ENCODE results near the gene CFAP119.
A peak's percentile ranks its signal among the peaks of the same experiment; 100 is the strongest.

The CFAP119 gene

GRCh38 chr16:30762991-30763725 lies 1.3 kb upstream of the CFAP119 start:
- no peak for DNase-seq (ENCODE audit: low read depth)

- no peak for DNase-seq (ENCODE audit: low read depth)
These were observed 385 bp downstream of the CFAP119 start for GRCh38 chr16:30761427-30761927.

- no peak for DNase-seq (ENCODE audit: low read depth)
These were observed 1.1 kb downstream of the CFAP119 start for GRCh38 chr16:30760577-30761426.

- no peak for DNase-seq (ENCODE audit: low read depth)
These were observed 1.8 kb downstream of the CFAP119 start for GRCh38 chr16:30760001-30760559.

GRCh38 chr16:30758988-30759491 lies 2.8 kb downstream of the CFAP119 start:
- no peak for DNase-seq (ENCODE audit: low read depth)

- no peak for DNase-seq (ENCODE audit: low read depth)
These were observed 4.5 kb downstream of the CFAP119 start for GRCh38 chr16:30757316-30757715.

GRCh38 chr16:30756781-30757100 lies 5.1 kb downstream of the CFAP119 start:
- no peak for DNase-seq (ENCODE audit: low read depth)

GRCh38 chr16:30755955-30756780 lies 5.7 kb downstream of the CFAP119 start:
- no peak for DNase-seq (ENCODE audit: low read depth)

- DNase-seq (ENCODE audit: low read depth), result no peak
These were observed 8.3 kb downstream of the CFAP119 start for GRCh38 chr16:30753596-30753995.

GRCh38 chr16:30750876-30751465 lies 10.9 kb downstream of the CFAP119 start:
- no peak for DNase-seq (ENCODE audit: low read depth)

- no peak for DNase-seq (ENCODE audit: low read depth)
These were observed 11.7 kb downstream of the CFAP119 start for GRCh38 chr16:30750201-30750600.

- DNase-seq (ENCODE audit: low read depth), result no peak
These were observed 13.0 kb downstream of the CFAP119 start for GRCh38 chr16:30748634-30749445.

- DNase-seq (ENCODE audit: low read depth), result peak; percentile 94
These were observed 13.8 kb downstream of the CFAP119 start, which contains the start of gene PHKG2 for GRCh38 chr16:30747799-30748633. PHKG2 (plus strand) TSS chr16:30748425; CDS start chr16:30748821, 396 bp downstream.

- no peak for DNase-seq (ENCODE audit: low read depth)
These were observed 14.5 kb downstream of the CFAP119 start for GRCh38 chr16:30747331-30747730.

GRCh38 chr16:30746638-30747175 lies 15.2 kb downstream of the CFAP119 start:
- DNase-seq (ENCODE audit: low read depth), result no peak

- DNase-seq (ENCODE audit: low read depth), result no peak
These were observed 16.8 kb downstream of the CFAP119 start for GRCh38 chr16:30745082-30745481.

- no peak for DNase-seq (ENCODE audit: low read depth)
These were observed 17.7 kb downstream of the CFAP119 start for GRCh38 chr16:30744183-30744582.

- no peak for DNase-seq (ENCODE audit: low read depth)
These were observed 18.1 kb downstream of the CFAP119 start for GRCh38 chr16:30743716-30744115.

GRCh38 chr16:30741461-30741914 lies 20.4 kb downstream of the CFAP119 start:
- DNase-seq (ENCODE audit: low read depth), result no peak

Data from activated T-helper 9 cell treated with anti-CD3 and anti-CD28 coated beads, Interleukin-2, amount 50 U/mL, for 16 hours (primary cell).